ENCODE results near the gene MIPEP. TPM values are rescaled to one million over a fixed set of nuclear protein-coding genes. Genes with fewer than 3 reads are reported as not detected.

The MIPEP gene
- total RNA-seq, 1 experiment from 2014 or later: 10.2 TPM

GRCh38 chr13:23786607-23787006 is 102.6 kb downstream of the MIPEP start:
- no peaks in the 10 kb centered on the region for H3K36me3 ChIP-seq (ENCODE audit: insufficient read depth, low read length)
- H3K27me3 ChIP-seq (ENCODE audit: low read length): no peaks in the 10 kb centered on the region
- no peak overlapping the region for H3K4me3 ChIP-seq (ENCODE audit: low read length)
- no peak overlapping the region for H2AFZ ChIP-seq (ENCODE audit: low read length)
- H3K4me1 ChIP-seq (ENCODE audit: low read length): no peaks in the 10 kb centered on the region
- no peaks in the 10 kb centered on the region for H3K9me2 ChIP-seq (replicated peaks; ENCODE audit: insufficient read depth, low read length)
- no peaks in the 10 kb centered on the region for H3K79me2 ChIP-seq (ENCODE audit: low read length)
- H3K9ac ChIP-seq (ENCODE audit: low read length): no peak overlapping the region
- DNase-seq: no peak
- peaks cover 15% of the 10 kb centered on the region; the same call in 1 of the 2 replicates for H4K20me1 ChIP-seq (ENCODE audit: insufficient read depth, low read depth, low read length)
- H3K9me3 ChIP-seq (ENCODE audit: low read length): no peaks in the 10 kb centered on the region
- H3K4me2 ChIP-seq (ENCODE audit: low read depth, low read length, poor library complexity, severe bottlenecking): no peak overlapping the region
- no peak overlapping the region for H3K27ac ChIP-seq (ENCODE audit: low read length)

GRCh38 chr13:23778879-23779278 is 110.3 kb downstream of the MIPEP start:
- Histone ChIP-seq H3K9me2 (replicated peaks; ENCODE audit: insufficient read depth, low read length) (no peaks in the 10 kb centered on the region), H3K36me3 (ENCODE audit: insufficient read depth, low read length) (no peaks in the 10 kb centered on the region), H3K9me3 (ENCODE audit: low read length) (no peaks in the 10 kb centered on the region), H3K9ac (ENCODE audit: low read length) (no peak overlapping the region), H3K27ac (ENCODE audit: low read length) (no peak overlapping the region), H3K79me2 (ENCODE audit: low read length) (no peaks in the 10 kb centered on the region), H3K27me3 (ENCODE audit: low read length) (no peaks in the 10 kb centered on the region), H3K4me3 (ENCODE audit: low read length) (no peak overlapping the region), H3K4me1 (ENCODE audit: low read length) (peaks cover 12% of the 10 kb centered on the region), H3K4me2 (ENCODE audit: low read depth, low read length, poor library complexity, severe bottlenecking) (no peak overlapping the region), H4K20me1 (ENCODE audit: insufficient read depth, low read depth, low read length) (peaks cover 18% of the 10 kb centered on the region), H2AFZ (ENCODE audit: low read length) (no peak overlapping the region)
- no peak for DNase-seq

- Histone ChIP-seq H4K20me1 (ENCODE audit: insufficient read depth, low read depth, low read length) (peaks cover 18% of the 10 kb centered on the region), H3K9me2 (replicated peaks; ENCODE audit: insufficient read depth, low read length) (no peaks in the 10 kb centered on the region), H3K4me2 (ENCODE audit: low read depth, low read length, poor library complexity, severe bottlenecking) (no peak overlapping the region), H2AFZ (ENCODE audit: low read length) (no peak overlapping the region), H3K9me3 (ENCODE audit: low read length) (no peaks in the 10 kb centered on the region), H3K27me3 (ENCODE audit: low read length) (no peaks in the 10 kb centered on the region), H3K9ac (ENCODE audit: low read length) (no peak overlapping the region), H3K79me2 (ENCODE audit: low read length) (no peaks in the 10 kb centered on the region), H3K4me3 (ENCODE audit: low read length) (no peak overlapping the region), H3K36me3 (ENCODE audit: insufficient read depth, low read length) (no peaks in the 10 kb centered on the region), H3K4me1 (ENCODE audit: low read length) (peaks cover 17% of the 10 kb centered on the region), H3K27ac (ENCODE audit: low read length) (no peak overlapping the region)
- no peak for DNase-seq
Measured at GRCh38 chr13:23778002-23778652, 111.1 kb downstream of the MIPEP start.

- Histone ChIP-seq H3K4me2 (ENCODE audit: low read depth, low read length, poor library complexity, severe bottlenecking) (no peak overlapping the region), H3K27ac (ENCODE audit: low read length) (no peak overlapping the region), H3K9me3 (ENCODE audit: low read length) (no peaks in the 10 kb centered on the region), H3K36me3 (ENCODE audit: insufficient read depth, low read length) (no peaks in the 10 kb centered on the region), H2AFZ (ENCODE audit: low read length) (no peak overlapping the region), H3K9ac (ENCODE audit: low read length) (no peak overlapping the region), H3K79me2 (ENCODE audit: low read length) (no peaks in the 10 kb centered on the region), H4K20me1 (ENCODE audit: insufficient read depth, low read depth, low read length) (peaks cover 18% of the 10 kb centered on the region), H3K9me2 (replicated peaks; ENCODE audit: insufficient read depth, low read length) (no peaks in the 10 kb centered on the region), H3K4me1 (ENCODE audit: low read length) (peaks cover 17% of the 10 kb centered on the region), H3K4me3 (ENCODE audit: low read length) (no peak overlapping the region), H3K27me3 (ENCODE audit: low read length) (no peaks in the 10 kb centered on the region)
- DNase-seq: no peak
Measured at GRCh38 chr13:23777575-23777870, 111.7 kb downstream of the MIPEP start.

GRCh38 chr13:23776698-23777574 is 112.3 kb downstream of the MIPEP start:
- H2AFZ ChIP-seq (ENCODE audit: low read length): no peak overlapping the region
- peaks cover 17% of the 10 kb centered on the region for H3K4me1 ChIP-seq (ENCODE audit: low read length)
- no peaks in the 10 kb centered on the region for H3K9me3 ChIP-seq (ENCODE audit: low read length)
- no peaks in the 10 kb centered on the region for H3K9me2 ChIP-seq (replicated peaks; ENCODE audit: insufficient read depth, low read length)
- H3K36me3 ChIP-seq (ENCODE audit: insufficient read depth, low read length): no peaks in the 10 kb centered on the region
- H3K79me2 ChIP-seq (ENCODE audit: low read length): no peaks in the 10 kb centered on the region
- H4K20me1 ChIP-seq (ENCODE audit: insufficient read depth, low read depth, low read length): peaks cover 19% of the 10 kb centered on the region
- no peak overlapping the region for H3K27ac ChIP-seq (ENCODE audit: low read length)
- no peak overlapping the region for H3K4me2 ChIP-seq (ENCODE audit: low read depth, low read length, poor library complexity, severe bottlenecking)
- H3K4me3 ChIP-seq (ENCODE audit: low read length): no peak overlapping the region
- peak; percentile 55 for DNase-seq
- no peaks in the 10 kb centered on the region for H3K27me3 ChIP-seq (ENCODE audit: low read length)
- H3K9ac ChIP-seq (ENCODE audit: low read length): no peak overlapping the region

- Histone ChIP-seq H3K36me3 (ENCODE audit: insufficient read depth, low read length) (no peaks in the 10 kb centered on the region), H4K20me1 (ENCODE audit: insufficient read depth, low read depth, low read length) (peaks cover 22% of the 10 kb centered on the region), H3K27me3 (ENCODE audit: low read length) (no peaks in the 10 kb centered on the region), H3K9me2 (replicated peaks; ENCODE audit: insufficient read depth, low read length) (no peaks in the 10 kb centered on the region), H3K4me1 (ENCODE audit: low read length) (peaks cover 15% of the 10 kb centered on the region), H3K79me2 (ENCODE audit: low read length) (no peaks in the 10 kb centered on the region), H3K9me3 (ENCODE audit: low read length) (no peaks in the 10 kb centered on the region), H2AFZ (ENCODE audit: low read length) (no peak overlapping the region), H3K4me3 (ENCODE audit: low read length) (no peak overlapping the region), H3K4me2 (ENCODE audit: low read depth, low read length, poor library complexity, severe bottlenecking) (no peak overlapping the region), H3K9ac (ENCODE audit: low read length) (no peak overlapping the region), H3K27ac (ENCODE audit: low read length) (no peak overlapping the region)
- DNase-seq: no peak
Measured at GRCh38 chr13:23772717-23773116, 116.5 kb downstream of the MIPEP start.

- Histone ChIP-seq H3K27me3 (ENCODE audit: low read length) (no peaks in the 10 kb centered on the region), H3K4me1 (ENCODE audit: low read length) (peaks cover 7% of the 10 kb centered on the region), H2AFZ (ENCODE audit: low read length) (no peak overlapping the region), H3K36me3 (ENCODE audit: insufficient read depth, low read length) (no peaks in the 10 kb centered on the region), H3K9me3 (ENCODE audit: low read length) (no peaks in the 10 kb centered on the region), H3K4me3 (ENCODE audit: low read length) (no peak overlapping the region), H3K27ac (ENCODE audit: low read length) (no peak overlapping the region), H3K9me2 (replicated peaks; ENCODE audit: insufficient read depth, low read length) (no peaks in the 10 kb centered on the region), H3K79me2 (ENCODE audit: low read length) (no peaks in the 10 kb centered on the region), H4K20me1 (ENCODE audit: insufficient read depth, low read depth, low read length) (peaks cover 18% of the 10 kb centered on the region), H3K4me2 (ENCODE audit: low read depth, low read length, poor library complexity, severe bottlenecking) (no peak overlapping the region), H3K9ac (ENCODE audit: low read length) (no peak overlapping the region)
- no peak for DNase-seq
Measured at GRCh38 chr13:23771956-23772355, 117.2 kb downstream of the MIPEP start.

DNA sequence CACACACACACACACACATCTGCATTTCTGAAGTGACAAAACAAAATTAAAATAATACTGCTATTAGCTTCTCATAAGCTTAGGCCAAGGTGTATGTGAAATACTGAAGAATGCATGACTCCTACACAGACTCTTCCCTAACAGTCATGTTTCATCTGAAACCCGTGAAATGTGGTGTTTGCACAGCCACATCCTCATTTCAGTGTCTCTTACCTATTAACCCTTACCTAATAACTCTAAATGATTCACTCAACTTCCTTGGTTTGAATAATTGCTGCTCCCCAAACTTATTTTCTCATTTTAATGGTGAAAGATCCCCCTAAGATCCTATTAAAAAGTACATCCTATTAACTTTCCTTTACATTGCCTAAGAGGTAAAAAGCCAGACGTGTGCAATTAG is 117.6 kb downstream of the MIPEP start:
- H3K9me2 ChIP-seq (replicated peaks; ENCODE audit: insufficient read depth, low read length): no peaks in the 10 kb centered on the region

More for the DNA sequence above, 117.6 kb downstream of the MIPEP start:
- Histone ChIP-seq H3K4me1 (ENCODE audit: low read length) (peaks cover 7% of the 10 kb centered on the region; the same call in 1 of the 2 replicates), H3K4me2 (ENCODE audit: low read depth, low read length, poor library complexity, severe bottlenecking) (no peak overlapping the region), H3K27ac (ENCODE audit: low read length) (no peak overlapping the region), H3K9ac (ENCODE audit: low read length) (no peak overlapping the region), H3K9me3 (ENCODE audit: low read length) (no peaks in the 10 kb centered on the region), H3K79me2 (ENCODE audit: low read length) (no peaks in the 10 kb centered on the region), H3K4me3 (ENCODE audit: low read length) (no peak overlapping the region), H2AFZ (ENCODE audit: low read length) (no peak overlapping the region), H3K36me3 (ENCODE audit: insufficient read depth, low read length) (no peaks in the 10 kb centered on the region), H3K27me3 (ENCODE audit: low read length) (no peaks in the 10 kb centered on the region), H4K20me1 (ENCODE audit: insufficient read depth, low read depth, low read length) (peaks cover 14% of the 10 kb centered on the region)
- DNase-seq: no peak
